ENCODE results near the gene MN1.
"Not testable (repeated sequence)": the region's sequence is repeated elsewhere in the genome, so short reads cannot be mapped to it uniquely, and the experiment has no call there.

The MN1 gene

GRCh38 chr22:27746918-27747317 is 54.6 kb downstream of the MN1 start:
- DNase-seq (ENCODE audit: insufficient read length, low spot score) (no peak), FAIRE-seq (no peak)

DNA sequence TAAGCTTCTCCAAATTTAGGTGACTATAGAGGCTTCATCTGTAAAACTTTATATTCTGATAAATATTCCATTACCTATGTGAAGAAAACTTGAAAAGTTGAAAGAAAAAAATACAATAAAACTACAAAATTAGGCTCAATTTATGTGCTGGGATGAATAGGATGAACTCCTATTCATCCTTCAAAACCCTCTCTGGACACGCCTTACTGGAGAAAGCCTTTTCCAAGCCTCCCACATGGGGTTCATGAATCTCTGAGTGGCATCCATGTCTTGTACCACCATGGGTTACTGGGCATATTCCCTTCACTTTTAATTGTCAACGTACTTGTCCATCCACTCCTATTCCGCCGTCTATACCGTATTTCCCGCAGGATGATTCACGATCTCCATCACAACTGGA is 55.7 kb downstream of the MN1 start:
- no peak for DNase-seq (ENCODE audit: insufficient read length, low spot score)
- FAIRE-seq: no peak

DNA sequence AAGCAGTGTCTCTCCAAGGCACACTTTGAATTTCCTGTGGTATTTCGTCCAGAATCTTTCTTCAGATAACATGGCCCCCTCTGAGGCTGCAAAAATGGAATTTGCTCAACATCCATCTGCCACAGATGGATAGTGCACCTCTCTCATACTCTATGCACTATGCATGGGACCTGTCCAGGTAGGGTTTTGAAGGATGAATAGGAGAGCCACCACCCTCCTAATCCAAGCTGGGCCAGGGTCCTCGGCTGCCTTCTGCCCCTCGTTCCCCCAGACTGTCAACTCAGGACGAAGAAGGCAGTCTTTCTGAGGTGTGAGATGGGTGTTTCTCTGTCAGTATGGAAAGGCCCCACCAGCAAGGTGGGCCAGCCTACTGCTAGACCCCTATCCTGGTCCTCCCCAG is 56.4 kb downstream of the MN1 start:
- FAIRE-seq (no peak), DNase-seq (ENCODE audit: insufficient read length, low spot score) (no peak)

DNA sequence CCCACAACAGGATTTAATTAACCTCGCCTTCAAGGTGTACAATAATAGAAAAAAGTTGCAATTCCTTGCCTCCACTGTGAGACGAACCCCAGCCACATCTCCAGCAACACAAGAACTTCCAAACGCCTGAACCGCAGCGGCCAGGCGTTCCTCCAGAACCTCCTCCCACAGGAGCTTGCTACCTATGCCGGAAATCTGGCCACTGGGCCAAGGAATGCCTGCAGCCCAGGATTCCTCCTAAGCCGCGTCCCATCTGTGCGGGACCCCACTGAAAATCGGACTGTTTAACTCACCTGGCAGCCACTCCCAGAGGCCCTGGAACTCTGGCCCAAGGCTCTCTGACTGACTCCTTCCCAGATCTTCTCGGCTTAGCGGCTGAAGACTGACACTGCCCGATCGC is 57.5 kb downstream of the MN1 start:
- not testable (repeated sequence) for DNase-seq (ENCODE audit: insufficient read length, low spot score); FAIRE-seq

GRCh38 chr22:27740202-27740748 is 61.3 kb downstream of the MN1 start:
- FAIRE-seq (no peak), DNase-seq (ENCODE audit: insufficient read length, low spot score) (no peak)

DNA sequence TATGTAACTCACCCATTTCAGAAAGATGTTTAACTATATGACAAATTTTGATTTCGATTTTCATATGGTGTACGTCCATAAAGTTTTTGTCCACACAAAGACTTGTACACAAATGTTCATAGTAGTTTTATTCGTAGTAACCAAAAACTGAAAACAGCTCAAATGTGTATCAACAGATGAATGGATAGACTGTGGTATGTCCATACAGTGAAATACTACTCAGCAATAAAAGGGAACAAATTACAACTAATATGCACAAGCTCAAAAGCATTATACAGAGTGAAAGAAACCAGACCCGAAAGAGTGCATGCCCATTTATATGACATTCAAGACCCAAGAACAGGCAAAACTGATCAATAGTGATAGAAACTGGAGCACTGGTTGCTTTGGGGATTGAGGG is 64.0 kb downstream of the MN1 start:
- DNase-seq (ENCODE audit: insufficient read length, low spot score) (no peak), FAIRE-seq (no peak)

DNA sequence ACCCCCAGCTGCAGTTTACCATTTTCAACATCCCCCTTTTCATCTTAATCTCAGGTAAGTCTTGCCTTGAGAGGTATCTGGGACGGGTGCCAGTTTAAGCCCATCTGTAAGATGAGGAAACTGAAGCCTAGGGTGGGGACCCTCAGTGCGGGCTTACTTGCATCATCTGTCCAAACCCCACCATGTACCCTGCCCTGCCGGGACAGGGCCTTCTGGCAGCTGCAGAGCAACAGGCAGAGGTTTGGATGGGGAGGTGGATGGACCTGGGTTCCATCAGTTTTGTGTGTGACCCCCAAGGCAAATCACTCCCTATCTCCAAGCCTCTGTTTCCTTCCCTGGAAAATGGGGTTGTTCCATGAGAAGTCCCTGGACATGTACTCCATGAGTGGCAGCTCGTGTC is 67.5 kb downstream of the MN1 start:
- DNase-seq (ENCODE audit: insufficient read length, low spot score): no peak
- no peak for FAIRE-seq

DNA sequence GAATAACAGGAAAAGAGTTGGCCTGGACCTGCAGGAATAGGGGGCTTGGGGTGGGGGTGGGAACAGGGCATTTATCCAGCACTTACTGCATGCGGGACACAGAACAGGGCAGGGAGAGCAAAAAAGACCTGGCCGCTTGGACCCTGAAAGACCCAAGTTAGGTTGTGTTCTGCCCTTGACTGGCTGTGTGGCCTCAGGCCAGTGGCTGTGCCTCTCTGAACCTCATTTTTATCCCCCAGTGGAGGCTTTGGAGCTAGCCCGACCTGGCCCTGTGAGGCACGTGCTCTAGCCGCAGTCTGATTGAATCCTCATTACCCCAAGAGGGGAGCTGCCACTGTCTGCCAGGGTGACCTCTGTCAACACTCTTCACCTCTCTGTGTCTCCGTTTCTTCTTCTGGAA is 68.7 kb downstream of the MN1 start:
- FAIRE-seq (no peak), DNase-seq (ENCODE audit: insufficient read length, low spot score) (no peak)

DNA sequence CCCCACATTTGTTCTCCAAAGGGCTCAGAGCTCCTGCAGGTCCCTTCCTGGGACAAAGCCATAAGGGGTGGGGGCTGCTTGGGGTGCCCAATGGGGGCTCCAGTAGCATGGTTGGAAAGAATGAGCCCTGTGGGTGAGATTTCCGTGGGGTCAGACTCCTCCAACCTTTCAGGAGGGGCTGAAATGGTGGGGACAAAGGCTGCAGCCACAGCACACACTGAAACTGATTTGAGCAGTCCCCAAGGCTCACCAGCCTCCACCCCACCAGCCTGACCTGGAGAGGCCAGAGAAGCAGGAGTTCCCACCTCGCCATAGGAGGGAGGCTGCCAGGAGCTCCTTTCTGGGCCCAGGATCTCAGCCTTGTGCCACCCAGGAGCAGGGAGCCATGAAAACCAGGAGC is 69.2 kb downstream of the MN1 start:
- FAIRE-seq (no peak), DNase-seq (ENCODE audit: insufficient read length, low spot score) (no peak)

DNA sequence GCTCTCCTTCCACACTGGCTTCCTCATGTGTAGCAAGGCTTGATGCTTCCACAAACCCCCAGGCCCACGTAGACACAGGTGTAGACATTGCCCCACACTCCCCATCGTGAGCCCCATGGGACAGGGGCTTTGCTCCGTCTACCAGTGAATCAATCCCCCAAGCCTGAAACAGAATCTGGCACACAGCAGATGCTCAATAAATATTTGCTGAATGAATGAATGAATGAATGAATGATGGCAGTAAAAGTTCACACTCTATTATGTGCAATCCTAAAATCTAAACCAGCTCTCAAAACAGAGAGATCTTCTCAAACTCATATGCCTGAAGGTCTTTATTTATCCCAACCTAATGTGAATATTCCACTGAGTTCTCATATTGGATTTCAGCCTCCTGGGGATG is 69.9 kb downstream of the MN1 start:
- DNase-seq (ENCODE audit: insufficient read length, low spot score): no peak
- FAIRE-seq: no peak

GRCh38 chr22:27730641-27731433 is 70.7 kb downstream of the MN1 start:
- DNase-seq (ENCODE audit: insufficient read length, low spot score): no peak
- no peak for FAIRE-seq

- FAIRE-seq: no peak
- no peak for DNase-seq (ENCODE audit: insufficient read length, low spot score)
Observed at GRCh38 chr22:27729246-27729645, 72.3 kb downstream of the MN1 start.

- FAIRE-seq: no peak
Observed at GRCh38 chr22:27727673-27728451, 73.7 kb downstream of the MN1 start.

GRCh38 chr22:27726686-27727449 is 74.7 kb downstream of the MN1 start:
- no peak for DNase-seq (ENCODE audit: insufficient read length, low spot score)
- no peak for FAIRE-seq

More at GRCh38 chr22:27727673-27728451, 73.7 kb downstream of the MN1 start:
- DNase-seq (ENCODE audit: insufficient read length, low spot score): no peak

GRCh38 chr22:27726331-27726685 is 75.2 kb downstream of the MN1 start:
- DNase-seq (ENCODE audit: insufficient read length, low spot score) (no peak), FAIRE-seq (no peak)

- FAIRE-seq (no peak), DNase-seq (ENCODE audit: insufficient read length, low spot score) (no peak)
Observed at GRCh38 chr22:27725661-27726060, 75.9 kb downstream of the MN1 start.

DNA sequence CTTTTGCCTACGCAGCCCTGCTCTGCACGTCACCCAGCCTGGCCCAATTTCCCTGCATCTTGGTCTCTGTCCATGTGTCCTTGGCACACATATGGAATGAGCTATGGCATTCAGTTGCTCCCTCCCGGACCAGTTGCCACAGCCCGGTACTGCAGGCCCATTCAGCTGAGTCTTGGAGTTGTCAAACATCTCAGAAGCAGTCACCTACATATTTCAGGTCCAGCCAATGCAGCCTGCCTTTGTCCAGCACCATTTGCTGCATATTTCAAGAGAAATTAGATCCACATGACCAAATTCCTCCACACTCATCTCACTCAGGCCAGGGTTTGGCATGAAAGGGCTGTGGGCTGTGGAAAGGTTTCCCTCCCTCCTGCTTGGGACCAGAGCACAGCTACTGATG is 76.8 kb downstream of the MN1 start:
- DNase-seq (ENCODE audit: insufficient read length, low spot score): no peak
- no peak for FAIRE-seq

GRCh38 chr22:27724157-27724556 is 77.4 kb downstream of the MN1 start:
- FAIRE-seq (no peak), DNase-seq (ENCODE audit: insufficient read length, low spot score) (no peak)

DNA sequence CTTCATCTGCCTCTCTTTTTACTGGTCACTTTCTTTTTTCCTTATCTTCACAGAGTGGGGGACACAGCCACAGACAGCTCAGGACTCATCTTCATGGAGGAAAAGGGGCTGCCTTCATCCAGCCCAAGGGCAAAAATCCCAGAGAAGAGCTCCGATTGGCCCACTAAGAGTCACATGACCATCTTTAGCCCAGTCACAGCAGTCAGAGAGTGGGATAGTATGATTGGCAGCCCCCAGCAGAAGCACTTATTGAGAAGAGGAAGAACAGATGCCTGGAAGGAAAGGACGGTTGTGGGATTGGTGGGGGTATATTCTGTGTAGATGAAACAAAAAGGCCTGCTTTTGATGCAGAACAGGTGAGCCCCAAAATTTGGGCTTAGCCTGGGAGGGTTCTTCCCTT is 77.8 kb downstream of the MN1 start:
- DNase-seq (ENCODE audit: insufficient read length, low spot score) (no peak), FAIRE-seq (no peak)

GRCh38 chr22:27723158-27723557 is 78.4 kb downstream of the MN1 start:
- FAIRE-seq: no peak
- no peak for DNase-seq (ENCODE audit: insufficient read length, low spot score)

- FAIRE-seq (no peak), DNase-seq (ENCODE audit: insufficient read length, low spot score) (no peak)
Observed at GRCh38 chr22:27720860-27721259, 80.7 kb downstream of the MN1 start.

All from GM19239 (cell line).